Measurements from ENCODE around the gene BPIFB1. TPM values are rescaled to one million over a fixed set of nuclear protein-coding genes. Genes with fewer than 3 reads are reported as not detected.

The BPIFB1 gene
- total and polyA plus RNA-seq, 2 of the 13 experiments (the other 11 are each of a cell fraction or from before 2014, with no cell fraction given) = 0.82 to 4.4 TPM

GRCh38 chr20:33277471-33278441 is 5.3 kb upstream of the BPIFB1 start (continued):
- TF ChIP-seq AKNA (CRISPR knock-in tag; IDR thresholded peaks at IDR 0.05; ENCODE audit: borderline replicate concordance) = no peak
- no peak for TF ChIP-seq ZNF841 (CRISPR knock-in tag; IDR thresholded peaks at IDR 0.05; ENCODE audit: borderline replicate concordance)
- TF ChIP-seq MYNN (CRISPR knock-in tag; IDR thresholded peaks at IDR 0.05; ENCODE audit: low read depth) = peak; percentile 83; the same call in 1 of the 2 replicates
- TF ChIP-seq ZIK1 (CRISPR knock-in tag; IDR thresholded peaks at IDR 0.05; ENCODE audit: borderline replicate concordance, low read depth) = no peak
- peak; percentile 96; the same call in 1 of the 2 replicates for TF ChIP-seq GLI4 (CRISPR knock-in tag; IDR thresholded peaks at IDR 0.05; ENCODE audit: borderline replicate concordance)
- 0 out of 2 replicates have a peak, but pooled peaks have one; percentile 60 for TF ChIP-seq ZNF747 (CRISPR knock-in tag; IDR thresholded peaks at IDR 0.05; ENCODE audit: borderline replicate concordance)
- TF ChIP-seq ZNF33A (CRISPR knock-in tag; IDR thresholded peaks at IDR 0.05; ENCODE audit: borderline replicate concordance) = no peak
- TF ChIP-seq ARID2 (CRISPR knock-in tag; IDR thresholded peaks at IDR 0.05; ENCODE audit: borderline replicate concordance) = no peak
- TF ChIP-seq SYNCRIP (IDR thresholded peaks at IDR 0.05; ENCODE audit: insufficient read depth, low read depth, low read length) = no peak
- TF ChIP-seq SOX5 (CRISPR knock-in tag; IDR thresholded peaks at IDR 0.05; ENCODE audit: borderline replicate concordance) = peak; percentile 61
- peak; percentile 79 for TF ChIP-seq HDAC2 (CRISPR knock-in tag; IDR thresholded peaks at IDR 0.05)
- TF ChIP-seq ARNT (IDR thresholded peaks at IDR 0.05) = no peak
- TF ChIP-seq ZHX1 (CRISPR knock-in tag; IDR thresholded peaks at IDR 0.05; ENCODE audit: low read depth) = no peak
- no peak for TF ChIP-seq PCBP2 (optimal IDR thresholded peaks at IDR 0.05; ENCODE audit: low read depth, low read length, poor library complexity, severe bottlenecking)
- TF ChIP-seq ATF3 (CRISPR knock-in tag; IDR thresholded peaks at IDR 0.05) = no peak
- TF ChIP-seq GMEB1 (CRISPR knock-in tag; IDR thresholded peaks at IDR 0.05; ENCODE audit: borderline replicate concordance) = peak; percentile 45; the same call in 1 of the 2 replicates
- TF ChIP-seq MTF1 (CRISPR knock-in tag; IDR thresholded peaks at IDR 0.05) = no peak
- TF ChIP-seq TOE1 (CRISPR knock-in tag; IDR thresholded peaks at IDR 0.05) = 0 out of 2 replicates have a peak, but pooled peaks have one; percentile 78

Measured in HepG2 (cell line).